Stimulated activated CD4-positive, alpha-beta T cell treated with anti-CD3 and anti-CD28 coated beads, Interleukin-15, amount 100 ng/mL, for 24 hours (primary cell): ENCODE results near the gene MYL4.
"Not testable (repeated sequence)": the region's sequence is repeated elsewhere in the genome, so short reads cannot be mapped to it uniquely, and the experiment has no call there.

ENCODE experiments used
- DNase-seq: peaks from one replicate; pipeline ENCODE4 v3.0.0-alpha.2; 2020

MYL4 gene

GRCh38 chr17:47193931-47194511, 15.1 kb upstream of the MYL4 start:
- DNase-seq = no peak

GRCh38 chr17:47197821-47198220, 11.3 kb upstream of the MYL4 start:
- no peak for DNase-seq

GRCh38 chr17:47199627-47200324, 9.4 kb upstream of the MYL4 start:
- no peak for DNase-seq

GRCh38 chr17:47200325-47200664, 8.9 kb upstream of the MYL4 start:
- DNase-seq = no peak

- DNase-seq = no peak
Observed at GRCh38 chr17:47201166-47201565, 8.0 kb upstream of the MYL4 start.

GRCh38 chr17:47203984-47204721, 5.0 kb upstream of the MYL4 start:
- DNase-seq = peak; percentile 68

- DNase-seq = peak; percentile 29
Observed at GRCh38 chr17:47204722-47205418, 4.3 kb upstream of the MYL4 start.

- peak; percentile 72 for DNase-seq
Observed at GRCh38 chr17:47205419-47205963, 3.7 kb upstream of the MYL4 start.

- DNase-seq = no peak
Observed at GRCh38 chr17:47207143-47208067, 1.7 kb upstream of the MYL4 start.

- no peak for DNase-seq
Observed at GRCh38 chr17:47209499-47209898, 351 bp downstream of the MYL4 start.

- no peak for DNase-seq
Observed at GRCh38 chr17:47210105-47210504, 957 bp downstream of the MYL4 start.

GRCh38 chr17:47210779-47211178, 1.6 kb downstream of the MYL4 start:
- no peak for DNase-seq

GRCh38 chr17:47212458-47212857, 3.3 kb downstream of the MYL4 start:
- no peak for DNase-seq

GRCh38 chr17:47213540-47213939, 4.4 kb downstream of the MYL4 start:
- no peak for DNase-seq

GRCh38 chr17:47214931-47215330, 5.8 kb downstream of the MYL4 start:
- no peak for DNase-seq

GRCh38 chr17:47216821-47217220, 7.7 kb downstream of the MYL4 start:
- DNase-seq = not testable (repeated sequence)

- DNase-seq = not testable (repeated sequence)
Observed at GRCh38 chr17:47217279-47217678, 8.1 kb downstream of the MYL4 start.

- no peak for DNase-seq
Observed at GRCh38 chr17:47218896-47219430, 9.8 kb downstream of the MYL4 start.

- no peak for DNase-seq
Observed at GRCh38 chr17:47219621-47220475, 10.7 kb downstream of the MYL4 start.

GRCh38 chr17:47220531-47220999, 11.4 kb downstream of the MYL4 start:
- DNase-seq = no peak

- DNase-seq = no peak
Observed at GRCh38 chr17:47221154-47221553, 12.0 kb downstream of the MYL4 start.
